GM23248 (cell line): ENCODE data around the gene PMAIP1.

Experiments
- EZH2 ChIP-seq: fragments of 200-600 bp; sonication (generic); IDR thresholded peaks from 2 replicates; pipeline ENCODE4 v1.6.1; 2018; ENCODE audit warnings: antibody characterized with exemption, mild to moderate bottlenecking; ENCODE audit not compliant: insufficient read depth, poor library complexity, severe bottlenecking
- EZH2phosphoT487 ChIP-seq: fragments of 200-600 bp; sonication (generic); IDR thresholded peaks from 2 replicates; pipeline ENCODE4 v1.6.1; 2018; ENCODE audit warnings: antibody characterized with exemption, moderate library complexity, mild to moderate bottlenecking, low read depth; ENCODE audit not compliant: insufficient read depth

GRCh38 chr18:59874166-59874565, 25.6 kb upstream of the PMAIP1 start:
- no peak for TF ChIP-seq EZH2
- no peak for TF ChIP-seq EZH2phosphoT487
